ENCODE data around the gene BMP4.

The BMP4 gene

GRCh38 chr14:53979113-53979681 is 22.6 kb upstream of the BMP4 start:
- no peak for DNase-seq (ENCODE audit: low read depth)
- no peak overlapping the region for H3K4me3 ChIP-seq (ENCODE audit: low read depth, low read length)
- no peak for TF ChIP-seq CTCF (IDR thresholded peaks at IDR 0.05; ENCODE audit: low read depth, low read length, missing control alignments)

DNA sequence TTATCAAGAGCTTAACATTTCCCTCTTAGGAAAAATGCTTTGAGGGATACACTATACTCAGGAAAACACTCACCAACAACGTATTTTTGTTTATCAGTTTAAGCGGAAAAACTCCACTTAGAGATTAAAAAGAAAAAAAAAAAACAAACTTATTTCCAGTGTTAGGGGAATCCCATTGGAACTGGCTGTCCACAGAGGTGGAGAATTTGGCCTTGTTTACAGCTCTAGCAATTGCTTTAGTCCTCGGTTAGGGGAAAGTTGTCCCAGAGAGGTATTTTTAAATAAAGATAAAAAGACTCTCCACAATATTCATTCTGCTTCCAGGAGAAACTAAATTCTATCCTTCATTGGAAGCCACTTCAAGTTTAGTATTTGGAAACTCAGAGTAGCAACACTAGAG is 21.6 kb upstream of the BMP4 start:
- no peak for DNase-seq (ENCODE audit: low read depth)
- TF ChIP-seq CTCF (IDR thresholded peaks at IDR 0.05; ENCODE audit: low read depth, low read length, missing control alignments) = no peak
- no peak overlapping the region for H3K4me3 ChIP-seq (ENCODE audit: low read depth, low read length)

DNA sequence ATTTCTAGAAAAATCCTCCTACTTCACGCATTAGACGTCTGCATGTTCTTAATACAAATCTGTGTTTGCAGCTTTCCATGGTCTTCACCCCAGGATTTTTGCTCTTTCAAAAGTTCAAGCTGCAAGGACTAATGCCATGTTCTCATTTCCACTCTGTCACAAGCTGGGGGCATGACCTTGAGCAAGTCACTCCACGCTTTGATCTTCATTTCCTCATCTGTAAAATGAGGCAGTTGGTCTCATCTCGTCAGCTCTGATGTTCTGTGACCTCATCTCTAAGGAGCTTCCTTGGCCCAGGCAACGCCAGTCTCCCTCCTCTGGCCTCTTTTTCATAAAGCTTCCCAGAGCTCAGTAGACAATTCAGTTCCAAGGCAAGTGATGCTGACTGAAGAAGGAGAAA is 18.8 kb upstream of the BMP4 start:
- no peak overlapping the region for H3K4me3 ChIP-seq (ENCODE audit: low read depth, low read length)
- no peak for TF ChIP-seq CTCF (IDR thresholded peaks at IDR 0.05; ENCODE audit: low read depth, low read length, missing control alignments)
- no peak for DNase-seq (ENCODE audit: low read depth)

- DNase-seq (ENCODE audit: low read depth) = no peak
- TF ChIP-seq CTCF (IDR thresholded peaks at IDR 0.05; ENCODE audit: low read depth, low read length, missing control alignments) = no peak
- H3K4me3 ChIP-seq (ENCODE audit: low read depth, low read length) = no peak overlapping the region
Observed at GRCh38 chr14:53971521-53971920, 14.9 kb upstream of the BMP4 start.

DNA sequence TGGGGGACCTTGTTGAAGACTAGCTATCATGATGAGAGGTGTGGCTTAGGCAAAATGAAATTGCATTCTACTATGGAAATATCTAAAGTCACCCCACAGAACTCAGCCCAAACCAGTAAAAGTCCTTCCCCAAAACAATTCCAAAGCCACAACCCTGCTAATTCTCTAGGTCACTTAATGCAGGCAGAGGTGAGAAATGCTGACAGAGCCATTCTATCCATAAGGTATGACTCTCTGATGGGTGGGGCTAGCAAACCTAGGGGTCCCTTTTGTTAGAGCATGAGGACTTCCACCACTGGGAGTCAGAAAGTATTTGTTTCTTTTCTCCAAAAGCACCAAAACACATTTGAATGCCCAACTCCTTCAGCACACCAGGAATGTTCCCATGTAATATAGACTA is 12.7 kb upstream of the BMP4 start:
- no peak for DNase-seq (ENCODE audit: low read depth)
- no peak overlapping the region for H3K4me3 ChIP-seq (ENCODE audit: low read depth, low read length)
- no peak for TF ChIP-seq CTCF (IDR thresholded peaks at IDR 0.05; ENCODE audit: low read depth, low read length, missing control alignments)

DNA sequence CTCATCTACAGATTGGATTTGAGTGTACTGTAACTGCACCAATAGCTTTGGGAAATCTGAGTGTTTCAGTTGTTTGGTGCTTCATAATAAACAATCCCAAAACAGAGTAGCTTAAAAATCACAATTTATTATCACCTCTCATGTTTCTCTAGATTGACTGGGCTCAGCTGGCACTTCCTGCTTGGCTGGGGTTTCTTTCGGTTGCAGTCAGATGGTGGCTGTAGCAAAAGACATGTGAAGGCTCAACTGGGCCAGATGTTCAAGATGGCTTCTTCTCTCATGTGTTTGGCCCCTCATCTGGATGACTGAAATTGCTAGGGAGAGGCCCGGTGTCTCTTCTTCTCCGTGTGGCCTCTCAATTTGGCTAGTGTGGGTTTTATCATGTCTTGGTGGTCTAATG is 12.1 kb upstream of the BMP4 start:
- no peak overlapping the region for H3K4me3 ChIP-seq (ENCODE audit: low read depth, low read length)
- no peak for TF ChIP-seq CTCF (IDR thresholded peaks at IDR 0.05; ENCODE audit: low read depth, low read length, missing control alignments)
- no peak for DNase-seq (ENCODE audit: low read depth)

DNA sequence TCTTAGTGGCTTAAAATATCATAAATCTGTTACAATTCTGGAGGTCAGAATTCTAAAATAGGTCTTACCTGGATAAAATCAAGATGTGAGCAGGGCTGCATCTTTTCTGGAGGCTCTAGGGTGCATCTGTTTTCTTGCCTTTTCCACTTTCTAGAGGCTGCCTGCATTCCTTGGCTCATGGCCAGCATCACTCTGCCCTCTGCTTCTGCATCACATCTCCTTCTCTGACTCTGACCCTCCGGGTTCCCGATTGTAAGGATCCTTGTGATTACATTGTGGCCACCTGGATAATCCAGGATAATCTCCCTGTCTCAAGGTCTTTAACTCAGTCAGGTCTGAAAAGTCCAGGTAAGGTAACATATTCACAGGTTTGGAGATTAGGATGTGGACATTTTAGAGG is 11.0 kb upstream of the BMP4 start:
- no peak for DNase-seq (ENCODE audit: low read depth)
- H3K4me3 ChIP-seq (ENCODE audit: low read depth, low read length) = no peak overlapping the region
- no peak for TF ChIP-seq CTCF (IDR thresholded peaks at IDR 0.05; ENCODE audit: low read depth, low read length, missing control alignments)
